Loucy (cell line): ENCODE results near the gene SEC16A.

Experiments used
- EZH2phosphoT487 ChIP-seq: fragments of 200-600 bp; IDR thresholded peaks from 2 replicates; pipeline ENCODE4 v1.6.1; 2018; ENCODE audit warnings: antibody characterized with exemption, mild to moderate bottlenecking, moderate library complexity, borderline replicate concordance
- TF ChIP-seq, protein P1 (sequence below): fragments of 200-600 bp; sonication (generic); conservative IDR thresholded peaks from 2 replicates; pipeline ENCODE4 v1.5.1; 2014; ENCODE audit warnings: mild to moderate bottlenecking, antibody characterized with exemption, low read length

GRCh38 chr9:136486131-136486530, 3.3 kb upstream of the SEC16A start:
- TF ChIP-seq, protein P1, sequence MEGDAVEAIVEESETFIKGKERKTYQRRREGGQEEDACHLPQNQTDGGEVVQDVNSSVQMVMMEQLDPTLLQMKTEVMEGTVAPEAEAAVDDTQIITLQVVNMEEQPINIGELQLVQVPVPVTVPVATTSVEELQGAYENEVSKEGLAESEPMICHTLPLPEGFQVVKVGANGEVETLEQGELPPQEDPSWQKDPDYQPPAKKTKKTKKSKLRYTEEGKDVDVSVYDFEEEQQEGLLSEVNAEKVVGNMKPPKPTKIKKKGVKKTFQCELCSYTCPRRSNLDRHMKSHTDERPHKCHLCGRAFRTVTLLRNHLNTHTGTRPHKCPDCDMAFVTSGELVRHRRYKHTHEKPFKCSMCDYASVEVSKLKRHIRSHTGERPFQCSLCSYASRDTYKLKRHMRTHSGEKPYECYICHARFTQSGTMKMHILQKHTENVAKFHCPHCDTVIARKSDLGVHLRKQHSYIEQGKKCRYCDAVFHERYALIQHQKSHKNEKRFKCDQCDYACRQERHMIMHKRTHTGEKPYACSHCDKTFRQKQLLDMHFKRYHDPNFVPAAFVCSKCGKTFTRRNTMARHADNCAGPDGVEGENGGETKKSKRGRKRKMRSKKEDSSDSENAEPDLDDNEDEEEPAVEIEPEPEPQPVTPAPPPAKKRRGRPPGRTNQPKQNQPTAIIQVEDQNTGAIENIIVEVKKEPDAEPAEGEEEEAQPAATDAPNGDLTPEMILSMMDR = no peak
- TF ChIP-seq EZH2phosphoT487 = no peak
